Measurements from ENCODE around the gene FGF1. TPM values are rescaled to one million over a fixed set of nuclear protein-coding genes. Genes with fewer than 3 reads are reported as not detected.

Gene FGF1
- total RNA-seq, 1 experiment from 2014 or later = 3.2 TPM

DNA sequence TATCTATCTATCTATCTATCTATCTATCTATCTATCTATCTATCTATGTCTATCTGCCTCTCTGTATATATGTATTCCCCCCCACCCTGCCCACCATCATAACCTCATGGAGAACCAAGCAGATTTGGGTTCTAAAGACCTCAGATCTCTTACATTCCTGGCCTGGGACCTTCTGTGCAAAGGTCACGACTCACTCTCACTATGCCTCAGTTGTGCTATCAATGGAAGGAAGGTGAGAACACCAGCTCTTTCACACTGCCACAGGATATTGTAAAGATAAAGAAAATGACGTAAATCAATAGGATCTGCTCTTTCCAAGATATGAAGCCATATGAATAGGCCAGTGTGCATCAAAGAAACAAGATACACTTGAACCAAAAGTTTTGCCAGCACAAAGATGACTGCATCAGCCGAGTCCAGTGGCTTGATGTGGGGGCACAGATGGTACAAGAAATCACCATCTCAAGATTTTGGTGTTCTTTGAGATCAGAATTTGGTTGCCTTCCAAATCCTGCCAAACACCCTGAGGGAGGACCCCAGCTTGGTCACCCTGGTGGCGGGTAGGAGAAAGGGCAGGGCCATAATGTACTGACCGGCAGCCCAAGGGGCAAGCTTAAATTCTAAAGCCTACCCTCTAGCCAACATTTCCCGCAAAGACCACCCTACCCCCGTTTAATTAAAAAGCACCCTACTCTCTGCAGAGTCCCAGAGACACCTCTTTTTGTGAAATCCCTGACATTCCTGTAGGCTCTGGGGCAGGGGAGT is 8.4 kb upstream of the FGF1 start:
- Histone ChIP-seq H3K27me3 (ENCODE audit: insufficient read depth, low read length) (no peaks in the 10 kb centered on the region), H3K4me1 (ENCODE audit: insufficient read depth, low read length) (peaks cover 6% of the 10 kb centered on the region; the same call in 1 of the 2 replicates), H3K9ac (ENCODE audit: extremely low read depth, insufficient read length, low read length) (no peak overlapping the region), H2BK12ac (ENCODE audit: insufficient read length, low read depth, low read length) (no peak overlapping the region), H3K9me3 (ENCODE audit: control insufficient read depth, low read depth, low read length) (no peaks in the 10 kb centered on the region), H2BK5ac (ENCODE audit: insufficient read length, low read length) (no peak overlapping the region), H3K27ac (ENCODE audit: insufficient read length, low read depth, low read length) (no peak overlapping the region), H3K23me2 (ENCODE audit: insufficient read length, low read depth, low read length, poor library complexity, severe bottlenecking) (no peaks in the 10 kb centered on the region), H3K4me2 (ENCODE audit: insufficient read depth, insufficient read length, low read length) (no peak overlapping the region), H2AK5ac (ENCODE audit: insufficient read length, low read length) (no peak overlapping the region), H3K14ac (ENCODE audit: insufficient read depth, low read length) (no peak overlapping the region), H4K91ac (ENCODE audit: insufficient read length, low read depth, low read length) (no peak overlapping the region), H3K79me1 (ENCODE audit: insufficient read depth, low read depth, low read length, poor library complexity, severe bottlenecking) (no peaks in the 10 kb centered on the region), H3K18ac (ENCODE audit: insufficient read length, low read depth, low read length) (no peak overlapping the region), H4K5ac (ENCODE audit: insufficient read length, low read depth, low read length) (no peak overlapping the region), H3K56ac (ENCODE audit: insufficient read length, low read depth, low read length) (no peak overlapping the region), H4K8ac (replicated peaks; ENCODE audit: insufficient read length, low read depth, low read length) (no peak overlapping the region), H3T11ph (ENCODE audit: low read length) (no peak overlapping the region), H2BK20ac (ENCODE audit: low read depth, low read length, poor library complexity, severe bottlenecking) (no peak overlapping the region), H2AFZ (ENCODE audit: low read length) (no peak overlapping the region), H3K4ac (ENCODE audit: low read depth, low read length) (no peak overlapping the region), H2BK120ac (ENCODE audit: low read depth, low read length, poor library complexity, severe bottlenecking) (no peak overlapping the region), H2BK15ac (ENCODE audit: low read depth, low read length) (no peak overlapping the region), H3K79me2 (ENCODE audit: insufficient read depth, low read length) (no peaks in the 10 kb centered on the region), H4K20me1 (ENCODE audit: control insufficient read depth, insufficient read depth, insufficient read length) (no peaks in the 10 kb centered on the region), H3K23ac (ENCODE audit: insufficient read length, low read depth, low read length) (no peak overlapping the region)
- Mint-ChIP-seq H3K4me1 (peaks cover 21 to 23% of the 10 kb centered on the region in 2 experiments), H3K27ac (no peak overlapping the region; a peak in 2 of 7 replicates), H3K36me3 (ENCODE audit: insufficient read depth in 1 of 3, low read depth in 3 of 3) (peaks cover 0 to 3% (median 0%) of the 10 kb centered on the region in 3 experiments; a peak in 1 of 7 replicates), H3K9me3 (peaks cover 0 to 3% of the 10 kb centered on the region in 2 experiments; a peak in 2 of 5 replicates), H3K27me3 (ENCODE audit: low read depth) (no peaks in the 10 kb centered on the region), H3K4me3 (no peak overlapping the region)
- no CpG with 5 or more reads among the region's 7 CpGs for WGBS (ENCODE audit: extremely low coverage, insufficient read length, low lambda C conversion rate)
- TF ChIP-seq, protein P1, sequence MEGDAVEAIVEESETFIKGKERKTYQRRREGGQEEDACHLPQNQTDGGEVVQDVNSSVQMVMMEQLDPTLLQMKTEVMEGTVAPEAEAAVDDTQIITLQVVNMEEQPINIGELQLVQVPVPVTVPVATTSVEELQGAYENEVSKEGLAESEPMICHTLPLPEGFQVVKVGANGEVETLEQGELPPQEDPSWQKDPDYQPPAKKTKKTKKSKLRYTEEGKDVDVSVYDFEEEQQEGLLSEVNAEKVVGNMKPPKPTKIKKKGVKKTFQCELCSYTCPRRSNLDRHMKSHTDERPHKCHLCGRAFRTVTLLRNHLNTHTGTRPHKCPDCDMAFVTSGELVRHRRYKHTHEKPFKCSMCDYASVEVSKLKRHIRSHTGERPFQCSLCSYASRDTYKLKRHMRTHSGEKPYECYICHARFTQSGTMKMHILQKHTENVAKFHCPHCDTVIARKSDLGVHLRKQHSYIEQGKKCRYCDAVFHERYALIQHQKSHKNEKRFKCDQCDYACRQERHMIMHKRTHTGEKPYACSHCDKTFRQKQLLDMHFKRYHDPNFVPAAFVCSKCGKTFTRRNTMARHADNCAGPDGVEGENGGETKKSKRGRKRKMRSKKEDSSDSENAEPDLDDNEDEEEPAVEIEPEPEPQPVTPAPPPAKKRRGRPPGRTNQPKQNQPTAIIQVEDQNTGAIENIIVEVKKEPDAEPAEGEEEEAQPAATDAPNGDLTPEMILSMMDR (conservative IDR thresholded peaks at IDR 0.05) = peak; percentile 60
- DNase-seq = no peak
